ENCODE data around the gene ALOX15. TPM values are rescaled to one million over a fixed set of nuclear protein-coding genes. Genes with fewer than 3 reads are reported as not detected.

The ALOX15 gene
- total RNA-seq, 3 donors from 2014 or later (not counting 1 experiment from before 2014, with no cell fraction given) = not detected

GRCh38 chr17:4634976-4635375 lies 6.5 kb downstream of the ALOX15 start:
- Histone ChIP-seq H3K36me3 (ENCODE audit: control insufficient read depth, insufficient read depth, low read length) (no peaks in the 10 kb centered on the region), H3K27ac (ENCODE audit: low read length) (no peak overlapping the region), H3K4me1 (ENCODE audit: control insufficient read depth, insufficient read depth, low read length) (peaks cover 27% of the 10 kb centered on the region), H3K27me3 (ENCODE audit: control insufficient read depth, insufficient read depth, low read length) (peaks cover 9% of the 10 kb centered on the region), H3K4me3 (ENCODE audit: low read length) (no peak overlapping the region), H3K9me3 (ENCODE audit: control insufficient read depth, insufficient read depth, low read length) (no peaks in the 10 kb centered on the region)
- TF ChIP-seq, protein P1, sequence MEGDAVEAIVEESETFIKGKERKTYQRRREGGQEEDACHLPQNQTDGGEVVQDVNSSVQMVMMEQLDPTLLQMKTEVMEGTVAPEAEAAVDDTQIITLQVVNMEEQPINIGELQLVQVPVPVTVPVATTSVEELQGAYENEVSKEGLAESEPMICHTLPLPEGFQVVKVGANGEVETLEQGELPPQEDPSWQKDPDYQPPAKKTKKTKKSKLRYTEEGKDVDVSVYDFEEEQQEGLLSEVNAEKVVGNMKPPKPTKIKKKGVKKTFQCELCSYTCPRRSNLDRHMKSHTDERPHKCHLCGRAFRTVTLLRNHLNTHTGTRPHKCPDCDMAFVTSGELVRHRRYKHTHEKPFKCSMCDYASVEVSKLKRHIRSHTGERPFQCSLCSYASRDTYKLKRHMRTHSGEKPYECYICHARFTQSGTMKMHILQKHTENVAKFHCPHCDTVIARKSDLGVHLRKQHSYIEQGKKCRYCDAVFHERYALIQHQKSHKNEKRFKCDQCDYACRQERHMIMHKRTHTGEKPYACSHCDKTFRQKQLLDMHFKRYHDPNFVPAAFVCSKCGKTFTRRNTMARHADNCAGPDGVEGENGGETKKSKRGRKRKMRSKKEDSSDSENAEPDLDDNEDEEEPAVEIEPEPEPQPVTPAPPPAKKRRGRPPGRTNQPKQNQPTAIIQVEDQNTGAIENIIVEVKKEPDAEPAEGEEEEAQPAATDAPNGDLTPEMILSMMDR (IDR thresholded peaks at IDR 0.05) = no peak
- H3K4me1 Mint-ChIP-seq = peaks cover 0 to 22% of the 10 kb centered on the region in 2 donors
- DNase-seq = no peak
- H3K36me3 Mint-ChIP-seq = no peaks in the 10 kb centered on the region
- H3K4me3 Mint-ChIP-seq = no peak overlapping the region
- H3K27ac Mint-ChIP-seq = no peak overlapping the region
- 77% methylated on average over 4 of the region's 4 CpGs for WGBS (ENCODE audit: insufficient coverage)
- intact Hi-C loops (cut with micrococcal nuclease) = no loop called here
- no peak for ATAC-seq
- peaks cover 49 to 60% of the 10 kb centered on the region in 2 donors for H3K27me3 Mint-ChIP-seq (ENCODE audit: low read depth in 2 of 2)
- H3K9me3 Mint-ChIP-seq = no peaks in the 10 kb centered on the region

GRCh38 chr17:4633643-4634042 lies 7.8 kb downstream of the ALOX15 start:
- Histone ChIP-seq H3K4me1 (ENCODE audit: control insufficient read depth, insufficient read depth, low read length) (peaks cover 20% of the 10 kb centered on the region), H3K4me3 (ENCODE audit: low read length) (no peak overlapping the region), H3K27me3 (ENCODE audit: control insufficient read depth, insufficient read depth, low read length) (peaks cover 1% of the 10 kb centered on the region), H3K9me3 (ENCODE audit: control insufficient read depth, insufficient read depth, low read length) (no peaks in the 10 kb centered on the region), H3K36me3 (ENCODE audit: control insufficient read depth, insufficient read depth, low read length) (no peaks in the 10 kb centered on the region), H3K27ac (ENCODE audit: low read length) (no peak overlapping the region)
- intact Hi-C loops (cut with micrococcal nuclease) = no loop called here
- Mint-ChIP-seq H3K36me3 (no peaks in the 10 kb centered on the region), H3K27ac (no peak overlapping the region), H3K4me1 (peaks cover 0 to 14% of the 10 kb centered on the region in 2 donors), H3K9me3 (no peaks in the 10 kb centered on the region), H3K4me3 (no peak overlapping the region), H3K27me3 (ENCODE audit: low read depth in 2 of 2) (peaks cover 42 to 53% of the 10 kb centered on the region in 2 donors)
- TF ChIP-seq, protein P1 (IDR thresholded peaks at IDR 0.05) = no peak
- ATAC-seq = no peak
- no CpG with 5 or more reads among the region's 2 CpGs for WGBS (ENCODE audit: insufficient coverage)
- no peak for DNase-seq

GRCh38 chr17:4632581-4632920 lies 8.9 kb downstream of the ALOX15 start:
- 92% methylated on average over 7 of the region's 7 CpGs for WGBS (ENCODE audit: insufficient coverage)
- DNase-seq (no peak), ATAC-seq (no peak)
- Histone ChIP-seq H3K27ac (ENCODE audit: low read length) (no peak overlapping the region), H3K36me3 (ENCODE audit: control insufficient read depth, insufficient read depth, low read length) (no peaks in the 10 kb centered on the region), H3K9me3 (ENCODE audit: control insufficient read depth, insufficient read depth, low read length) (no peaks in the 10 kb centered on the region), H3K4me1 (ENCODE audit: control insufficient read depth, insufficient read depth, low read length) (peaks cover 19% of the 10 kb centered on the region), H3K27me3 (ENCODE audit: control insufficient read depth, insufficient read depth, low read length) (no peaks in the 10 kb centered on the region), H3K4me3 (ENCODE audit: low read length) (no peak overlapping the region)
- no peak overlapping the region for H3K27ac Mint-ChIP-seq
- intact Hi-C loops (cut with micrococcal nuclease) = no loop called here
- H3K4me1 Mint-ChIP-seq = peaks cover 0 to 14% of the 10 kb centered on the region in 2 donors
- no peak overlapping the region for H3K4me3 Mint-ChIP-seq
- TF ChIP-seq, protein P1 (IDR thresholded peaks at IDR 0.05) = no peak
- H3K9me3 Mint-ChIP-seq = no peaks in the 10 kb centered on the region
- no peaks in the 10 kb centered on the region for H3K36me3 Mint-ChIP-seq
- H3K27me3 Mint-ChIP-seq (ENCODE audit: low read depth in 2 of 2) = peaks cover 34 to 42% of the 10 kb centered on the region in 2 donors

DNA sequence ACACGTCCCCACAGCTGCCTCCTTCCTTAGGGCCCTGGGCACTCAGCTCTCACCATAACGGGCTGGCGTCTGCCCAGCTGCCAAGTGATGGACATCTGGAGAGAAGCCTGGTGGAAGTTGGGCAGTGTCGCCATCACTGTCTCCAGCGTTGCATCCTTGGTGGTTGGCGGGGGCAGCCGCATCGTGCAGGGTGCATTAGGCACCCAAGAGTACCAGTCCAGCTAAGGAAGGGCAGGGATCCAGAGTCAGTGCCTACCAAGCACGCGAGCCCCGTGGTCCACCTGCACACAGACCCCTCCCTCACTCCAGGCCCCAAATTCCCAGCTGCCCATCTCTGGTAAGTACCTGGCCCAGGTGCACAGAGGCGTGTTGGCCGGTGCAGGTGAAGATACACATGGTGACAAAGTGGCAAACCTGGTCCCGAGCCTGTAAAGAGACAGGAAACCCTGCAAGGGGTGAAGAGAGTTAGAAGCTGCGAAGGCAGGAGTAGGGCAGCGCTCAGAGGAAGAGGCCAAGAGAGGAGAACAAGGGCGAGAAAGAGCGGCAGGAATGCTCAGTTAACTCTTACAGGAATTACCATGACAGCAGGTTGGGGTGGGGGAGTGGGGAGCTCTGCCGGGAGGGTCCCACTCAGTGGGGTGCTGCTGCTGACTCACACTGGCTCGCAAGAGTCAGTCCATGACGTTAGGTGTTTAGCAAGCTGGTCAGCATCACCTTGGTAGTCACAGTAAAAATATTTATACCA lies 9.5 kb downstream of the ALOX15 start:
- no peak for ATAC-seq
- peaks cover 0 to 14% of the 10 kb centered on the region in 2 donors for H3K4me1 Mint-ChIP-seq

More for the DNA sequence above, 9.5 kb downstream of the ALOX15 start:
- intact Hi-C loops (cut with micrococcal nuclease) = no loop called here
- Mint-ChIP-seq H3K27ac (no peak overlapping the region), H3K27me3 (ENCODE audit: low read depth in 2 of 2) (peaks cover 38 to 43% of the 10 kb centered on the region in 2 donors), H3K36me3 (no peaks in the 10 kb centered on the region), H3K4me3 (no peak overlapping the region), H3K9me3 (no peaks in the 10 kb centered on the region)
- Histone ChIP-seq H3K4me3 (ENCODE audit: low read length) (no peak overlapping the region), H3K36me3 (ENCODE audit: control insufficient read depth, insufficient read depth, low read length) (no peaks in the 10 kb centered on the region), H3K27ac (ENCODE audit: low read length) (no peak overlapping the region), H3K27me3 (ENCODE audit: control insufficient read depth, insufficient read depth, low read length) (no peaks in the 10 kb centered on the region), H3K4me1 (ENCODE audit: control insufficient read depth, insufficient read depth, low read length) (peaks cover 16% of the 10 kb centered on the region), H3K9me3 (ENCODE audit: control insufficient read depth, insufficient read depth, low read length) (no peaks in the 10 kb centered on the region)
- WGBS (ENCODE audit: insufficient coverage) = 85% methylated on average over 21 of the region's 21 CpGs
- TF ChIP-seq, protein P1 (IDR thresholded peaks at IDR 0.05) = no peak
- no peak for DNase-seq
